ENCODE measurements around the gene CAPN13. TPM values are rescaled to one million over a fixed set of nuclear protein-coding genes. Genes with fewer than 3 reads are reported as not detected.

Gene CAPN13
- total RNA-seq, 1 donor from 2014 or later = 1.8 TPM

- no peak for DNase-seq (ENCODE audit: low read depth)
These were observed 42.1 kb downstream of the CAPN13 start for GRCh38 chr2:30765191-30765590.

GRCh38 chr2:30764021-30764800, 43.0 kb downstream of the CAPN13 start:
- peak; percentile 7 for DNase-seq (ENCODE audit: low read depth)

GRCh38 chr2:30763151-30763660, 44.0 kb downstream of the CAPN13 start:
- no peak for DNase-seq (ENCODE audit: low read depth)

- no peak for DNase-seq (ENCODE audit: low read depth)
These were observed 46.0 kb downstream of the CAPN13 start for GRCh38 chr2:30761226-30761625.

GRCh38 chr2:30759481-30759880, 47.8 kb downstream of the CAPN13 start:
- no peak for DNase-seq (ENCODE audit: low read depth)

GRCh38 chr2:30758191-30758651, 49.0 kb downstream of the CAPN13 start:
- DNase-seq (ENCODE audit: low read depth) = no peak

- DNase-seq (ENCODE audit: low read depth) = no peak
These were observed 49.5 kb downstream of the CAPN13 start for GRCh38 chr2:30757749-30758148.

- DNase-seq (ENCODE audit: low read depth) = peak; percentile 2
These were observed 50.3 kb downstream of the CAPN13 start for GRCh38 chr2:30756971-30757370.

- peak; percentile 58 for DNase-seq (ENCODE audit: low read depth)
These were observed 51.1 kb downstream of the CAPN13 start for GRCh38 chr2:30756051-30756719.

- DNase-seq (ENCODE audit: low read depth) = no peak
These were observed 53.6 kb downstream of the CAPN13 start for GRCh38 chr2:30753630-30754029.

- DNase-seq (ENCODE audit: low read depth) = no peak
These were observed 54.4 kb downstream of the CAPN13 start for GRCh38 chr2:30752811-30753210.

GRCh38 chr2:30747206-30747605, 60.0 kb downstream of the CAPN13 start:
- no peak for DNase-seq (ENCODE audit: low read depth)

- no peak for DNase-seq (ENCODE audit: low read depth)
These were observed 62.4 kb downstream of the CAPN13 start for GRCh38 chr2:30744823-30745222.

GRCh38 chr2:30741576-30741975, 65.7 kb downstream of the CAPN13 start:
- no peak for DNase-seq (ENCODE audit: low read depth)

- DNase-seq (ENCODE audit: low read depth) = no peak
These were observed 68.9 kb downstream of the CAPN13 start for GRCh38 chr2:30738141-30738911.

GRCh38 chr2:30737326-30737610, 70.0 kb downstream of the CAPN13 start:
- DNase-seq (ENCODE audit: low read depth) = no peak

GRCh38 chr2:30736461-30737325, 70.6 kb downstream of the CAPN13 start:
- DNase-seq (ENCODE audit: low read depth) = no peak

GRCh38 chr2:30733876-30734520, 73.2 kb downstream of the CAPN13 start:
- no peak for DNase-seq (ENCODE audit: low read depth)

GRCh38 chr2:30732876-30733275, 74.4 kb downstream of the CAPN13 start:
- DNase-seq (ENCODE audit: low read depth) = no peak

- DNase-seq (ENCODE audit: low read depth) = no peak
These were observed 74.9 kb downstream of the CAPN13 start for GRCh38 chr2:30732376-30732775.

- no peak for DNase-seq (ENCODE audit: low read depth)
These were observed 75.5 kb downstream of the CAPN13 start for GRCh38 chr2:30731706-30732105.
